NCI-H2107 treated with DMSO at 0.1 percent for 48 hours (cell line): ENCODE measurements around the gene GLTP.
"Not testable (repeated sequence)": the region's sequence is repeated elsewhere in the genome, so short reads cannot be mapped to it uniquely, and the experiment has no call there.

Experiments
- DNase-seq: peaks from one replicate; lab custom pipeline; 2025; ENCODE audit not compliant: unreplicated experiment; lab: John Stamatoyannopoulos, UW

Gene GLTP

GRCh38 chr12:109878749-109879148 is 1.6 kb downstream of the GLTP start:
- DNase-seq: no peak

- no peak for DNase-seq
These were observed 2.1 kb downstream of the GLTP start for GRCh38 chr12:109878247-109878625.

GRCh38 chr12:109877504-109878246 is 2.7 kb downstream of the GLTP start:
- no peak for DNase-seq

- no peak for DNase-seq
These were observed 3.9 kb downstream of the GLTP start for GRCh38 chr12:109876406-109876805.

- DNase-seq: peak; percentile 29
These were observed 4.7 kb downstream of the GLTP start for GRCh38 chr12:109875572-109876131.

- no peak for DNase-seq
These were observed 6.7 kb downstream of the GLTP start for GRCh38 chr12:109873653-109874052.

- no peak for DNase-seq
These were observed 8.6 kb downstream of the GLTP start for GRCh38 chr12:109871668-109872314.

- no peak for DNase-seq
These were observed 9.7 kb downstream of the GLTP start for GRCh38 chr12:109870648-109871047.

- DNase-seq: no peak
These were observed 11.9 kb downstream of the GLTP start for GRCh38 chr12:109868182-109869051.

GRCh38 chr12:109864916-109865315 is 15.4 kb downstream of the GLTP start:
- no peak for DNase-seq

- no peak for DNase-seq
These were observed 16.3 kb downstream of the GLTP start for GRCh38 chr12:109863847-109864712.

- DNase-seq: not testable (repeated sequence)
These were observed 17.9 kb downstream of the GLTP start for GRCh38 chr12:109862491-109862890.

GRCh38 chr12:109861689-109862314 is 18.5 kb downstream of the GLTP start:
- no peak for DNase-seq

- no peak for DNase-seq
These were observed 19.4 kb downstream of the GLTP start for GRCh38 chr12:109860977-109861376.

- DNase-seq: no peak
These were observed 21.6 kb downstream of the GLTP start for GRCh38 chr12:109858764-109859163.

- no peak for DNase-seq
These were observed 22.6 kb downstream of the GLTP start for GRCh38 chr12:109857715-109858114.

GRCh38 chr12:109855377-109855776 is 25.0 kb downstream of the GLTP start:
- no peak for DNase-seq

- DNase-seq: not testable (repeated sequence)
These were observed 29.8 kb downstream of the GLTP start for GRCh38 chr12:109850518-109850917.

GRCh38 chr12:109847142-109847735 is 33.1 kb downstream of the GLTP start:
- DNase-seq: no peak

GRCh38 chr12:109845824-109846205 is 34.5 kb downstream of the GLTP start:
- no peak for DNase-seq
